Tibial artery (tissue), 4 donors: ENCODE results near the gene ADAMTSL2.

ENCODE experiments used
- DNase-seq, 2 donors: peaks; one replicate each; pipeline ENCODE4 v3.0.0-alpha.2; 2019
- H3K27ac ChIP-seq, 2 donors: fragments of 200-600 bp; sonication (generic) in 1 of 2; 1 replicate in 1 of 2; 2 replicates in 1 of 2; pipeline ENCODE4 v1.5.1; 2018 to 2019; ENCODE audit warnings: mild to moderate bottlenecking in 1 of 2
- H3K27me3 ChIP-seq, 2 donors: fragments of 200-600 bp; sonication (generic) in 1 of 2; one replicate each; pipeline versions ENCODE4 v1.5.1 to v1.6.0; 2016 to 2019
- H3K36me3 ChIP-seq, 3 donors: fragments of 200-600 bp; sonication (generic) in 2 of 3; one replicate each; pipeline ENCODE4 v1.5.1; 2016 to 2019; ENCODE audit warnings: mild to moderate bottlenecking in 2 of 3
- H3K4me1 ChIP-seq, 4 donors: fragments of 200-600 bp; sonication (generic) in 2 of 4; 1 replicate in 3 of 4; 2 replicates in 1 of 4; pipeline ENCODE4 v1.5.1; 2016 to 2019
- H3K4me3 ChIP-seq, 2 donors: fragments of 200-600 bp; sonication (generic) in 1 of 2; 1 replicate in 1 of 2; 2 replicates in 1 of 2; pipeline ENCODE4 v1.5.1; 2018 to 2019; ENCODE audit warnings: mild to moderate bottlenecking in 2 of 2
- H3K9me3 ChIP-seq, 3 donors: fragments of 200-600 bp; sonication (generic) in 1 of 3; one replicate each; pipeline ENCODE4 v1.5.1; 2016 to 2019
- CTCF ChIP-seq, 2 experiments: fragments of 200-600 bp in 1 of 2; fragments of 450-650 bp in 1 of 2; IDR thresholded peaks; one replicate each; pipeline ENCODE4 v1.5.1; 2017 to 2019; ENCODE audit warnings: antibody characterized with exemption in 2 of 2, mild to moderate bottlenecking in 1 of 2, moderate library complexity in 1 of 2
- intact Hi-C: fragments of 100-400 bp; cut with DNase I; formaldehyde crosslinking; loops from one replicate; pipeline ENCODE4 v1.15.0; 2023; ENCODE audit warnings: low total_unique reads

The ADAMTSL2 gene

DNA sequence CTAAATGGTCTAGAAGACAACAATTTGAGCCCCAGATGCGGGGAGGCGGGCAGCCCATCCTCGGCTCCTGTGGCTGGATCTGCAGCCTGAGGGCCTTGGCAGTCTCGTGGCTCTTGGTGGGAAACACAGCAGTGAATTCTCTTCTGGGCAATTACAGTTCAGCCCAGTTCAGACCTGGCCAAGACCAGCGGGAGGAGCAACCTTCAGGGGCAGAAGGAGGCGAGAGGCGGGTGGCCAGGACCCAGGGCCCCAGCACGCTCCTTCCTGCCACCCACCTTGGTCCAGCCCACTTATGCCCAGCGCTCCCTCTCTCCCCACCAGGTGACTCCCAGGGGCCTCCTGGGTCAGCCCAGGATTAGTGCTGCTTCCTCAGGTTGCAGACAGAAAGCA is 17.5 kb upstream of the ADAMTSL2 start:
- intact Hi-C loops: no loop called here
- Histone ChIP-seq H3K36me3 (no peaks in the 10 kb centered on the region), H3K4me3 (no peak overlapping the region), H3K9me3 (no peaks in the 10 kb centered on the region), H3K27ac (no peak overlapping the region), H3K27me3 (peaks cover 0 to 50% of the 10 kb centered on the region in 2 donors), H3K4me1 (peaks cover 0 to 8% (median 6%) of the 10 kb centered on the region in 4 donors)
- TF ChIP-seq CTCF (IDR thresholded peaks at IDR 0.05): no peak
- no peak for DNase-seq

DNA sequence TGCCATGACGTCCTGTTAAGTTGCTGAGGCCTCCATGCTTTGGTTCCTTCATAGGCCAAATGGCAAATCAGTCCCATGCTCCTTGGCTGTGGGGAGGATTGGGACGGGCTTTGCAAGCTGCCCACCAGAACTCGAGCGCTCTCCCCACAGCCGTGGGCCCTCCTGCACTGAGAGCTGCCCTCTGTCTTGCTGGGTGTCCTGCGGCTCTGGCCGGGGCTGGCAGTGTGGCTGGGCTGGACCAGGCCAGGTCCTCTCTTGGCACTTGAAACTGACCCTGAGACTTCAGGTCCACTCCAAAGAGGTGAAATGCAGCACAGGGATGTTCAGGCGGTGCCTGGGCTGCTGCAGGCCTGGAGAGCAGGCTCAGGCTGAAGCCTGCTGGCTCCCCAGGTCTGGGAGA is 16.8 kb upstream of the ADAMTSL2 start:
- Histone ChIP-seq H3K4me1 (peaks cover 0 to 8% (median 6%) of the 10 kb centered on the region in 4 donors), H3K4me3 (no peak overlapping the region), H3K27ac (no peak overlapping the region), H3K9me3 (no peaks in the 10 kb centered on the region), H3K27me3 (peaks cover 0 to 51% of the 10 kb centered on the region in 2 donors), H3K36me3 (no peaks in the 10 kb centered on the region)
- no peak for DNase-seq
- no peak for TF ChIP-seq CTCF (IDR thresholded peaks at IDR 0.05)
- intact Hi-C loops: no loop called here

DNA sequence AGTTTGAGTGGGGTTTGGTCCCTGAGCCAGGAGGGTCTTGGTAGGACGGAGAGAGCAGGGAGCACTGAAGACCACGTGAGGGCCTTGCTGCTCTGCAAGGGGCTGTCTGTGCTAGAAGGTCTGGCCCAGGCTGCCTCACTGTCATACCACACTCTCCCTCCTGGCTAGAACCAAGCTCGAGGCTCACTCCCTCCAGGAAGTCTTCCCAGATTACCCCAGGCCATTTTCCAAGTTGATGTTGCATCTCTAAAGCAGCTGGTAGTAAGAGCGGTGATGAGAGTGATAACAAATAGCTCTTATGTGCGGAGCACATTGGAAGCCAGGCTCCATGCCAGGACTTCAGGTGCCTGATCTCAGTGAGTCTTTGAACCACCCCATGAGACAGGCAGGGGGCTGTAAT is 16.3 kb upstream of the ADAMTSL2 start:
- no peak for DNase-seq
- H3K36me3 ChIP-seq: no peaks in the 10 kb centered on the region
- H3K27me3 ChIP-seq: peaks cover 0 to 50% of the 10 kb centered on the region in 2 donors
- H3K27ac ChIP-seq: no peak overlapping the region
- intact Hi-C loops: no loop called here
- no peaks in the 10 kb centered on the region for H3K9me3 ChIP-seq
- no peak overlapping the region for H3K4me3 ChIP-seq
- TF ChIP-seq CTCF (IDR thresholded peaks at IDR 0.05): no peak
- H3K4me1 ChIP-seq: peaks cover 0 to 8% (median 6%) of the 10 kb centered on the region in 4 donors

- intact Hi-C loops: no loop called here
- no peak overlapping the region for H3K27ac ChIP-seq
- no peaks in the 10 kb centered on the region for H3K36me3 ChIP-seq
- no peak for DNase-seq
- H3K4me1 ChIP-seq: peaks cover 0 to 8% (median 6%) of the 10 kb centered on the region in 4 donors
- no peaks in the 10 kb centered on the region for H3K9me3 ChIP-seq
- peaks cover 0 to 44% of the 10 kb centered on the region in 2 donors for H3K27me3 ChIP-seq
- no peak overlapping the region for H3K4me3 ChIP-seq
- TF ChIP-seq CTCF (IDR thresholded peaks at IDR 0.05): no peak
Observed at GRCh38 chr9:133518706-133519449, 15.6 kb upstream of the ADAMTSL2 start.

DNA sequence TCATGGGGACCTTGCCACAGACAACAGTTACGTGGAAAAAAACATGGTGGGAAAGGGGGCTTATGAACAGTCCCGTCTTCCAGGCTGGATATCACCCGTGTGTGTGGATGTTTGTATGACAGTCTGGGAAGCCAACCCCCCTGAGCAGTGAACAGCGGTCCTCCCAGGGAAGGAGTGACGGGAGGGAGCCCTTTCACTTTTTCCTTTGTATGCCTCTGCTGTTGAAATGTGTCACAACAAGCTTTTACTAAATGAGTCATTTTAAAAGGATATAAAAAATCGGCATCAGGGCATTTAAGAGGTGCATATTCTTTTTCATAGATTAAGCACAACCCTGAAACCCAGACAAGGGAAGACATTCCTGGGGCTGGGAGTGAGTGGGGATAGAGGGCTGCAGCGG is 14.8 kb upstream of the ADAMTSL2 start:
- H3K27ac ChIP-seq: no peak overlapping the region
- no peaks in the 10 kb centered on the region for H3K9me3 ChIP-seq
- H3K4me1 ChIP-seq: peaks cover 0 to 3% (median 2%) of the 10 kb centered on the region in 4 donors
- intact Hi-C loops: no loop called here
- DNase-seq: no peak
- no peaks in the 10 kb centered on the region for H3K36me3 ChIP-seq
- no peak overlapping the region for H3K4me3 ChIP-seq
- TF ChIP-seq CTCF (IDR thresholded peaks at IDR 0.05): no peak
- H3K27me3 ChIP-seq: peaks cover 0 to 52% of the 10 kb centered on the region in 2 donors
